GM18502 (cell line): ENCODE measurements around the gene TFPT.

Experiments
- ATAC-seq: cut with Tn5 transposase; IDR thresholded peaks from one replicate; pipeline ENCODE4 v1.9.1; 2021; ENCODE audit warnings: mild to moderate bottlenecking; ENCODE audit not compliant: unreplicated experiment, poor library complexity

TFPT gene

GRCh38 chr19:54094426-54095000 is 20.9 kb downstream of the TFPT start:
- no peak for ATAC-seq

GRCh38 chr19:54084410-54084809 is 31.0 kb downstream of the TFPT start:
- no peak for ATAC-seq

GRCh38 chr19:54081032-54081431 is 34.4 kb downstream of the TFPT start, which contains the start of gene TARM1:
Gene TARM1 (minus strand): TSS chr19:54081365. CDS start chr19:54081340, 25 bp downstream.
- no peak for ATAC-seq

GRCh38 chr19:54077334-54077733 is 38.1 kb downstream of the TFPT start:
- no peak for ATAC-seq

GRCh38 chr19:54074851-54075250 is 40.6 kb downstream of the TFPT start:
- ATAC-seq, result no peak

- ATAC-seq, result no peak
These were observed 41.6 kb downstream of the TFPT start for GRCh38 chr19:54073829-54074228.

- ATAC-seq, result no peak
These were observed 46.0 kb downstream of the TFPT start for GRCh38 chr19:54069470-54069869.

- ATAC-seq, result no peak
These were observed 51.9 kb downstream of the TFPT start, which contains the start of gene VSTM1 for GRCh38 chr19:54063350-54064116. Gene VSTM1 (minus strand): TSS chr19:54063897. CDS start chr19:54063777, 120 bp downstream.

GRCh38 chr19:54062643-54063042 is 52.8 kb downstream of the TFPT start:
- no peak for ATAC-seq
